AG04450 (cell line): ENCODE measurements around the gene SLC7A10. TPM values are rescaled to one million over a fixed set of nuclear protein-coding genes. Genes with fewer than 3 reads are reported as not detected.

Experiments used
- CTCF ChIA-PET: fragments of 300-600, 350-600 bp; formaldehyde crosslinking; extraction: SDS; loops from one replicate; lab custom pipeline; 2022; ENCODE audit warnings: antibody characterized with exemption, inconsistent platforms; lab: Charles Lee
- POLR2A ChIA-PET: fragments of 350-600 bp; formaldehyde crosslinking; extraction: SDS; loops from one replicate; lab custom pipeline; 2021; ENCODE audit warnings: antibody characterized with exemption, inconsistent platforms; lab: Yijun Ruan, JAX
- DNase-seq: peaks from one replicate; pipeline ENCODE4 v3.0.0-alpha.2; 2011; ENCODE audit warnings: low read depth, low spot score
- H3K27ac ChIP-seq: one replicate; pipeline ENCODE4 v1.5.1; 2012; ENCODE audit warnings: low read depth, low read length, control low read depth
- H3K27me3 ChIP-seq: one replicate; pipeline ENCODE4 v1.6.0; 2012; ENCODE audit warnings: low read length; ENCODE audit not compliant: control insufficient read depth, insufficient read depth
- H3K4me3 ChIP-seq: 2 replicates; pipeline ENCODE4 v1.5.1; 2011; ENCODE audit warnings: mild to moderate bottlenecking, low read depth, low read length, control low read depth
- H3K9me3 ChIP-seq: 2 replicates; pipeline ENCODE4 v1.5.1; 2012; ENCODE audit warnings: low read length; ENCODE audit not compliant: control insufficient read depth, insufficient read depth
- CTCF ChIP-seq: IDR thresholded peaks from 2 replicates; pipeline ENCODE4 v1.5.1; 2011; ENCODE audit warnings: low read depth, low read length, control low read depth, inconsistent platforms
- polyA plus RNA-seq: library from polyadenylated mRNA; depleted of rRNA; stranded (reverse); fragments of >200 nt; gene quantifications from 2 replicates; pipeline ENCODE4 v1.2.3, GENCODE V29; 2011

Gene SLC7A10
- polyA plus RNA-seq, 1 experiment: not detected

GRCh38 chr19:33250500-33250899 is 24.9 kb upstream of the SLC7A10 start:
- TF ChIP-seq CTCF: no peak
- no peak for DNase-seq
- CTCF ChIA-PET: no interaction called here

GRCh38 chr19:33249740-33250366 is 24.2 kb upstream of the SLC7A10 start:
- Histone ChIP-seq H3K27me3 (no peaks in the 10 kb centered on the region), H3K27ac (no peak overlapping the region), H3K9me3 (peaks cover 5% of the 10 kb centered on the region), H3K4me3 (no peak overlapping the region)
- TF ChIP-seq CTCF: no peak
- no peak for DNase-seq
- POLR2A ChIA-PET: no interaction called here
- CTCF ChIA-PET: no interaction called here

More at GRCh38 chr19:33250500-33250899, 24.9 kb upstream of the SLC7A10 start:
- H3K27ac ChIP-seq: no peak overlapping the region
- H3K9me3 ChIP-seq: peaks cover 5% of the 10 kb centered on the region
- H3K27me3 ChIP-seq: no peaks in the 10 kb centered on the region
- no peak overlapping the region for H3K4me3 ChIP-seq
- POLR2A ChIA-PET: no interaction called here

- no peak for DNase-seq
- no peak overlapping the region for H3K27ac ChIP-seq
- ChIA-PET CTCF (no interaction called here), POLR2A (no interaction called here)
- H3K9me3 ChIP-seq: peaks cover 5% of the 10 kb centered on the region
- H3K27me3 ChIP-seq: no peaks in the 10 kb centered on the region
- no peak overlapping the region for H3K4me3 ChIP-seq
- no peak for TF ChIP-seq CTCF
These were observed 23.4 kb upstream of the SLC7A10 start for GRCh38 chr19:33248954-33249613.

- no peak for DNase-seq
- CTCF ChIA-PET: no interaction called here
- H3K27me3 ChIP-seq: no peaks in the 10 kb centered on the region
- no peak for TF ChIP-seq CTCF
- H3K27ac ChIP-seq: no peak overlapping the region
- POLR2A ChIA-PET: no interaction called here
- peaks cover 5% of the 10 kb centered on the region for H3K9me3 ChIP-seq
- no peak overlapping the region for H3K4me3 ChIP-seq
These were observed 22.9 kb upstream of the SLC7A10 start for GRCh38 chr19:33248553-33248953.

GRCh38 chr19:33248104-33248503 is 22.5 kb upstream of the SLC7A10 start:
- CTCF ChIA-PET: no interaction called here

More at GRCh38 chr19:33248104-33248503, 22.5 kb upstream of the SLC7A10 start:
- Histone ChIP-seq H3K4me3 (no peak overlapping the region), H3K27me3 (no peaks in the 10 kb centered on the region), H3K27ac (no peak overlapping the region), H3K9me3 (peaks cover 5% of the 10 kb centered on the region)
- TF ChIP-seq CTCF: no peak
- DNase-seq: no peak
- POLR2A ChIA-PET: no interaction called here
